Measurements from ENCODE around the gene SPI1.

The SPI1 gene

GRCh38 chr11:47373876-47374719 is 4.2 kb downstream of the SPI1 start:
- Histone ChIP-seq H3K27me3 (ENCODE audit: control insufficient read depth in 1 of 2, insufficient read depth in 2 of 2, low read length in 2 of 2) (no peaks in the 10 kb centered on the region), H3K27ac (ENCODE audit: low read length) (no peak overlapping the region), H3K4me3 (ENCODE audit: low read length in 2 of 2) (no peak overlapping the region), H3K9me3 (ENCODE audit: control insufficient read depth in 2 of 2, low read length in 2 of 2) (no peaks in the 10 kb centered on the region), H3K36me3 (ENCODE audit: control insufficient read depth in 2 of 2, insufficient read depth in 2 of 2, low read length in 2 of 2) (no peaks in the 10 kb centered on the region), H3K9ac (ENCODE audit: low read length in 2 of 2) (peak overlapping the region in 1 of 2 donors; percentile 55), H3K4me1 (ENCODE audit: control insufficient read depth, insufficient read depth, low read length) (no peaks in the 10 kb centered on the region)

- Histone ChIP-seq H3K36me3 (ENCODE audit: control insufficient read depth in 2 of 2, insufficient read depth in 2 of 2, low read length in 2 of 2) (no peaks in the 10 kb centered on the region), H3K4me1 (ENCODE audit: control insufficient read depth, insufficient read depth, low read length) (no peaks in the 10 kb centered on the region), H3K9ac (ENCODE audit: low read length in 2 of 2) (no peak overlapping the region), H3K4me3 (ENCODE audit: low read length in 2 of 2) (no peak overlapping the region), H3K9me3 (ENCODE audit: control insufficient read depth in 2 of 2, low read length in 2 of 2) (no peaks in the 10 kb centered on the region), H3K27me3 (ENCODE audit: control insufficient read depth in 1 of 2, insufficient read depth in 2 of 2, low read length in 2 of 2) (no peaks in the 10 kb centered on the region), H3K27ac (ENCODE audit: low read length) (no peak overlapping the region)
Observed at GRCh38 chr11:47372422-47372821, 5.9 kb downstream of the SPI1 start.

- H3K9me3 ChIP-seq (ENCODE audit: control insufficient read depth in 2 of 2, low read length in 2 of 2): no peaks in the 10 kb centered on the region
- H3K27me3 ChIP-seq (ENCODE audit: control insufficient read depth in 1 of 2, insufficient read depth in 2 of 2, low read length in 2 of 2): no peaks in the 10 kb centered on the region
- H3K9ac ChIP-seq (ENCODE audit: low read length in 2 of 2): no peak overlapping the region
- no peak overlapping the region for H3K27ac ChIP-seq (ENCODE audit: low read length)
- H3K4me3 ChIP-seq (ENCODE audit: low read length in 2 of 2): no peak overlapping the region
- no peaks in the 10 kb centered on the region for H3K36me3 ChIP-seq (ENCODE audit: control insufficient read depth in 2 of 2, insufficient read depth in 2 of 2, low read length in 2 of 2)
- H3K4me1 ChIP-seq (ENCODE audit: control insufficient read depth, insufficient read depth, low read length): no peaks in the 10 kb centered on the region
Observed at GRCh38 chr11:47369676-47370075, 8.7 kb downstream of the SPI1 start.

- no peak overlapping the region for H3K27ac ChIP-seq (ENCODE audit: low read length)
- H3K4me1 ChIP-seq (ENCODE audit: control insufficient read depth, insufficient read depth, low read length): no peaks in the 10 kb centered on the region
- H3K9me3 ChIP-seq (ENCODE audit: control insufficient read depth in 2 of 2, low read length in 2 of 2): no peaks in the 10 kb centered on the region
- H3K36me3 ChIP-seq (ENCODE audit: control insufficient read depth in 2 of 2, insufficient read depth in 2 of 2, low read length in 2 of 2): no peaks in the 10 kb centered on the region
- no peak overlapping the region for H3K4me3 ChIP-seq (ENCODE audit: low read length in 2 of 2)
- no peak overlapping the region for H3K9ac ChIP-seq (ENCODE audit: low read length in 2 of 2)
- H3K27me3 ChIP-seq (ENCODE audit: control insufficient read depth in 1 of 2, insufficient read depth in 2 of 2, low read length in 2 of 2): no peaks in the 10 kb centered on the region
Observed at GRCh38 chr11:47366020-47366490, 12.3 kb downstream of the SPI1 start.

- Histone ChIP-seq H3K9me3 (ENCODE audit: control insufficient read depth in 2 of 2, low read length in 2 of 2) (no peaks in the 10 kb centered on the region), H3K4me3 (ENCODE audit: low read length in 2 of 2) (no peak overlapping the region), H3K9ac (ENCODE audit: low read length in 2 of 2) (no peak overlapping the region), H3K36me3 (ENCODE audit: control insufficient read depth in 2 of 2, insufficient read depth in 2 of 2, low read length in 2 of 2) (peaks cover 2 to 7% of the 10 kb centered on the region in 2 donors), H3K4me1 (ENCODE audit: control insufficient read depth, insufficient read depth, low read length) (no peaks in the 10 kb centered on the region), H3K27me3 (ENCODE audit: control insufficient read depth in 1 of 2, insufficient read depth in 2 of 2, low read length in 2 of 2) (no peaks in the 10 kb centered on the region), H3K27ac (ENCODE audit: low read length) (no peak overlapping the region)
Observed at GRCh38 chr11:47361419-47361818, 16.9 kb downstream of the SPI1 start.

DNA sequence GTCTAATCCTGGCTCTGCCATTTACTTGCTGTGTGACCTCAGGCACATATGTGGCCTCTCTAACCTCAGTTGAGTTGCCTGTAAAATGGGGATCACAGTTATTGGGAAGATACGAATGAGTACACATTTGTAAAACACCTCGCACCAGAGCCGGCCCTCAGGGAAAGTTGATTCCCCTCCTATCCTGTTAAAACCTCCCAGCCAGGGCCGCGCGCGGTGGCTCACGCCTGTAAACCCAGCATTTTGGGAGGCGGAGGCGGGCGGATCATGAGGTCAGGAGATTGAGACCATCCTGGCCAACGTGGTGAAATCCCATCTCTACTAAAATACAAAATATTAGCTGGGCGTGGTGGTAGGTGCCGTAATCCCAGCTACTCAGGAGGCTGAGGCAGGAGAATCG is 18.0 kb downstream of the SPI1 start:
- Histone ChIP-seq H3K9ac (ENCODE audit: low read length in 2 of 2) (no peak overlapping the region), H3K4me1 (ENCODE audit: control insufficient read depth, insufficient read depth, low read length) (peaks cover 7% of the 10 kb centered on the region)

DNA sequence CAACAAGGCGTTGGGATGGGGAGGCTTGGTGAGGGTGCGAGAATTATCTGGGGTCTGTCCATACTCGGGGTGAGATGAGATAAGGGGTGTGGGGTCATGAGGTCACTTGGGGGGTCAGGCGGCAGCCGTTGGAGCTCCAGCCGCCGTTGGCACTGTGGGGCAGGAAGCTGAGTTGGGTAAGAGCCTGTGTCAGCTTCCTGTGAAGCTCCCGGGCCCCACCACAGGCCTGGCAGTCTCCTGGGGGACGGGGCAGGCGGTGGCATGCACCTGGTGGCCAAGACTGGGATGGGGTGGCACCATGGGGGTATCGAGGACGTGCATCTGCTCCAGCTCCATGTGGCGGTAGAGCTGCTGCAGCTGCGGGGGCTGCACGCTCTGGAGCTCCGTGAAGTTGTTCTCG is 18.8 kb downstream of the SPI1 start:
- H3K27me3 ChIP-seq (ENCODE audit: control insufficient read depth in 1 of 2, insufficient read depth in 2 of 2, low read length in 2 of 2): no peaks in the 10 kb centered on the region
- no peak overlapping the region for H3K9ac ChIP-seq (ENCODE audit: low read length in 2 of 2)
- peaks cover 12% of the 10 kb centered on the region for H3K4me1 ChIP-seq (ENCODE audit: control insufficient read depth, insufficient read depth, low read length)
- no peak overlapping the region for H3K27ac ChIP-seq (ENCODE audit: low read length)
- no peak overlapping the region for H3K4me3 ChIP-seq (ENCODE audit: low read length in 2 of 2)
- peaks cover 2 to 7% of the 10 kb centered on the region in 2 donors for H3K36me3 ChIP-seq (ENCODE audit: control insufficient read depth in 2 of 2, insufficient read depth in 2 of 2, low read length in 2 of 2)
- no peaks in the 10 kb centered on the region for H3K9me3 ChIP-seq (ENCODE audit: control insufficient read depth in 2 of 2, low read length in 2 of 2)

More for the DNA sequence above, 18.0 kb downstream of the SPI1 start:
- Histone ChIP-seq H3K4me3 (ENCODE audit: low read length in 2 of 2) (no peak overlapping the region), H3K9me3 (ENCODE audit: control insufficient read depth in 2 of 2, low read length in 2 of 2) (no peaks in the 10 kb centered on the region), H3K27me3 (ENCODE audit: control insufficient read depth in 1 of 2, insufficient read depth in 2 of 2, low read length in 2 of 2) (no peaks in the 10 kb centered on the region), H3K36me3 (ENCODE audit: control insufficient read depth in 2 of 2, insufficient read depth in 2 of 2, low read length in 2 of 2) (peaks cover 2 to 7% of the 10 kb centered on the region in 2 donors), H3K27ac (ENCODE audit: low read length) (no peak overlapping the region)

DNA sequence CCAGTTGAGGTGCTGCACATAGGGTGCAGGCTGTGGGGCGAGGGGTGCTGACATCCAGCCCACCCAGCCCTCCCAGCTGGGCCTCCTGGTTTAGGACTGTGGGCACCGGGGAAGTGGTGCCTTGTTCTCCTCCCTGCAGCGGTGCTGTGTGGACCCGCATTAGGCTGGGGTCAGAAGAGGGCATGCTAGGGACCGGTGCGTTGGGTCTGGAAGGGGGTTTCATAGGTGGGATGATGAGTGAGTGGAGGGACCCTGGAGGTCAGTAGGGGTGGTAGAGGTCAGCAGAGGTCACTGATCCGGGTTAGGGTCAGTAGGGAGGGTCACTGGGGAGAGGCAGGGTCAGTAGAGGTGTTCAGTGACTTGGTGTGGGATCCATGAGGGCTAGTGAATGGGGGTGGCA is 19.2 kb downstream of the SPI1 start:
- Histone ChIP-seq H3K36me3 (ENCODE audit: control insufficient read depth in 2 of 2, insufficient read depth in 2 of 2, low read length in 2 of 2) (peaks cover 2 to 7% of the 10 kb centered on the region in 2 donors), H3K27me3 (ENCODE audit: control insufficient read depth in 1 of 2, insufficient read depth in 2 of 2, low read length in 2 of 2) (no peaks in the 10 kb centered on the region), H3K9ac (ENCODE audit: low read length in 2 of 2) (no peak overlapping the region), H3K4me3 (ENCODE audit: low read length in 2 of 2) (no peak overlapping the region), H3K4me1 (ENCODE audit: control insufficient read depth, insufficient read depth, low read length) (peaks cover 13% of the 10 kb centered on the region), H3K27ac (ENCODE audit: low read length) (no peak overlapping the region), H3K9me3 (ENCODE audit: control insufficient read depth in 2 of 2, low read length in 2 of 2) (no peaks in the 10 kb centered on the region)

- Histone ChIP-seq H3K4me3 (ENCODE audit: low read length in 2 of 2) (no peak overlapping the region), H3K27me3 (ENCODE audit: control insufficient read depth in 1 of 2, insufficient read depth in 2 of 2, low read length in 2 of 2) (no peaks in the 10 kb centered on the region)
Observed at GRCh38 chr11:47358731-47359051, 19.7 kb downstream of the SPI1 start.

GRCh38 chr11:47357985-47358730 is 20.2 kb downstream of the SPI1 start:
- no peak overlapping the region for H3K9ac ChIP-seq (ENCODE audit: low read length in 2 of 2)
- peaks cover 13% of the 10 kb centered on the region for H3K4me1 ChIP-seq (ENCODE audit: control insufficient read depth, insufficient read depth, low read length)
- no peak overlapping the region for H3K27ac ChIP-seq (ENCODE audit: low read length)
- no peaks in the 10 kb centered on the region for H3K27me3 ChIP-seq (ENCODE audit: control insufficient read depth in 1 of 2, insufficient read depth in 2 of 2, low read length in 2 of 2)
- H3K4me3 ChIP-seq (ENCODE audit: low read length in 2 of 2): no peak overlapping the region
- H3K9me3 ChIP-seq (ENCODE audit: control insufficient read depth in 2 of 2, low read length in 2 of 2): no peaks in the 10 kb centered on the region
- peaks cover 2 to 7% of the 10 kb centered on the region in 2 donors for H3K36me3 ChIP-seq (ENCODE audit: control insufficient read depth in 2 of 2, insufficient read depth in 2 of 2, low read length in 2 of 2)

More at GRCh38 chr11:47358731-47359051, 19.7 kb downstream of the SPI1 start:
- no peak overlapping the region for H3K27ac ChIP-seq (ENCODE audit: low read length)
- peaks cover 2 to 7% of the 10 kb centered on the region in 2 donors for H3K36me3 ChIP-seq (ENCODE audit: control insufficient read depth in 2 of 2, insufficient read depth in 2 of 2, low read length in 2 of 2)
- H3K9me3 ChIP-seq (ENCODE audit: control insufficient read depth in 2 of 2, low read length in 2 of 2): no peaks in the 10 kb centered on the region
- H3K4me1 ChIP-seq (ENCODE audit: control insufficient read depth, insufficient read depth, low read length): peaks cover 13% of the 10 kb centered on the region
- no peak overlapping the region for H3K9ac ChIP-seq (ENCODE audit: low read length in 2 of 2)

DNA sequence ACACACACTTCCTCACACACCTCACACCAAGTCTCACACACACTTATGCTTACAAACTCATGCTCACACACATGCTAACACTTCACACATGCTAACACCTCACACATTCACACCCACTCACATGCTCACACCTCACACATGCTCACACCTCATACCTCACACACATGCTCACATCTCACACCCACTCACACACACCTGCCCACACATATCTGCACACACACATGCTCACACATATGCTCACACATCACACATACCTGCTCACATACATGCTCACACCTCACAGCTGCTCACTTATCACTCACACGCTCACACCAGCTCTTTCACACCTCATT is 21.4 kb downstream of the SPI1 start:
- H3K36me3 ChIP-seq (ENCODE audit: control insufficient read depth in 2 of 2, insufficient read depth in 2 of 2, low read length in 2 of 2): peaks cover 2 to 7% of the 10 kb centered on the region in 2 donors
- H3K4me1 ChIP-seq (ENCODE audit: control insufficient read depth, insufficient read depth, low read length): peaks cover 13% of the 10 kb centered on the region
- no peaks in the 10 kb centered on the region for H3K27me3 ChIP-seq (ENCODE audit: control insufficient read depth in 1 of 2, insufficient read depth in 2 of 2, low read length in 2 of 2)
- H3K9me3 ChIP-seq (ENCODE audit: control insufficient read depth in 2 of 2, low read length in 2 of 2): no peaks in the 10 kb centered on the region
- H3K9ac ChIP-seq (ENCODE audit: low read length in 2 of 2): no peak overlapping the region
- H3K4me3 ChIP-seq (ENCODE audit: low read length in 2 of 2): no peak overlapping the region
- H3K27ac ChIP-seq (ENCODE audit: low read length): no peak overlapping the region
